H1 (cell line): ENCODE data around the gene BTBD7. TPM values are rescaled to one million over a fixed set of nuclear protein-coding genes. Genes with fewer than 3 reads are reported as not detected.

Experiments
- BCL11A ChIP-seq, 2 experiments: IDR thresholded peaks; one replicate each; pipeline ENCODE4 v1.6.1; 2011; ENCODE audit warnings: low read depth in 2 of 2, low read length in 2 of 2, mild to moderate bottlenecking in 2 of 2
- EGR1 ChIP-seq: IDR thresholded peaks from 2 replicates; pipeline ENCODE4 v1.6.1; 2011; ENCODE audit warnings: low read depth, low read length, borderline replicate concordance
- HDAC2 ChIP-seq, 2 experiments: fragments of 300-600 bp in 1 of 2; sonication (generic) in 1 of 2; IDR thresholded peaks; 2 replicates each; pipeline ENCODE4 v1.6.1; 2011 to 2012; ENCODE audit warnings: low read depth in 2 of 2, low read length in 2 of 2, mild to moderate bottlenecking in 2 of 2, moderate library complexity in 2 of 2, borderline replicate concordance in 1 of 2, inconsistent platforms in 1 of 2
- HDAC6 ChIP-seq: IDR thresholded peaks from one replicate; pipeline ENCODE4 v1.7.1; 2012; ENCODE audit warnings: low read depth, mild to moderate bottlenecking, inconsistent platforms, low read length, moderate library complexity
- KDM1A ChIP-seq: fragments of 200-600, 300-600 bp; sonication (generic); IDR thresholded peaks from 2 replicates; pipeline ENCODE4 v1.7.1; 2016; ENCODE audit warnings: mild to moderate bottlenecking, low read length, borderline replicate concordance
- SIN3A ChIP-seq, 2 experiments: IDR thresholded peaks in 1 of 2; conservative IDR thresholded peaks in 1 of 2; 2 replicates each; pipeline ENCODE4 v1.6.1; 2011 to 2012; ENCODE audit warnings: low read length in 2 of 2, improper control_type of control experiment in 1 of 2, low read depth in 1 of 2, mild to moderate bottlenecking in 1 of 2
- SP2 ChIP-seq: IDR thresholded peaks from 2 replicates; pipeline ENCODE4 v1.6.1; 2012; ENCODE audit warnings: mild to moderate bottlenecking, low read length, inconsistent platforms
- SP4 ChIP-seq: IDR thresholded peaks from 2 replicates; pipeline ENCODE4 v1.6.1; 2012; ENCODE audit warnings: low read length, inconsistent platforms
- TEAD4 ChIP-seq: IDR thresholded peaks from 2 replicates; pipeline ENCODE4 v1.6.1; 2012; ENCODE audit warnings: low read depth, low read length, inconsistent platforms, mixed read lengths
- polyA plus RNA-seq, 7 experiments: library from polyadenylated mRNA; depleted of rRNA in 3 of 7; stranded (reverse) in 5 of 7; unstranded in 2 of 7; fragments of >200 nt in 5 of 7; fragments of 200-250 nt in 2 of 7; gene quantifications; 1 replicate in 5 of 7; 2 replicates in 1 of 7; 4 replicates in 1 of 7; pipeline versions ENCODE4 v1.2.1 to v1.2.3, GENCODE V29; 2011 to 2013; ENCODE audit warnings: missing spikeins in 2 of 7, mixed read lengths in 2 of 7
- total RNA-seq: library from RNA; stranded (reverse); fragmentation: NEBNext Ultra II Directional; extraction: Animal tissue kit (Norgen Biotek cat#: 25700); gene quantifications from 2 replicates; pipeline ENCODE4 v1.2.1, GENCODE V29; 2021

Gene BTBD7
- total and polyA plus RNA-seq, 2 of the 8 experiments (the other 6 are each of a cell fraction or from before 2014, with no cell fraction given): 12.1 to 46.1 TPM

GRCh38 chr14:93207468-93208308 lies 125.1 kb downstream of the BTBD7 start (continued):
- TF ChIP-seq BCL11A (IDR thresholded peaks at IDR 0.05; ENCODE audit: low read depth in 2 of 2, low read length in 2 of 2): no peak
- peak in 1 of 2 experiments; percentile 1; a peak in 1 of 4 replicates for TF ChIP-seq SIN3A (conservative IDR thresholded peaks at IDR 0.05 in 1 of 2, IDR thresholded peaks at IDR 0.05 in 1 of 2; ENCODE audit: low read depth in 1 of 2, low read length in 2 of 2)
- no peak for TF ChIP-seq EGR1
- TF ChIP-seq KDM1A: no peak
- no peak for TF ChIP-seq TEAD4
- TF ChIP-seq SP2: no peak
- no peak for TF ChIP-seq HDAC2 (IDR thresholded peaks at IDR 0.05; ENCODE audit: borderline replicate concordance in 1 of 2, low read depth in 2 of 2, low read length in 2 of 2)
- TF ChIP-seq SP4: no peak
- TF ChIP-seq HDAC6: no peak
